ENCODE results near the gene ZSCAN4.
A peak's percentile ranks its signal among the peaks of the same experiment; 100 is the strongest.

ZSCAN4 gene, protein sequence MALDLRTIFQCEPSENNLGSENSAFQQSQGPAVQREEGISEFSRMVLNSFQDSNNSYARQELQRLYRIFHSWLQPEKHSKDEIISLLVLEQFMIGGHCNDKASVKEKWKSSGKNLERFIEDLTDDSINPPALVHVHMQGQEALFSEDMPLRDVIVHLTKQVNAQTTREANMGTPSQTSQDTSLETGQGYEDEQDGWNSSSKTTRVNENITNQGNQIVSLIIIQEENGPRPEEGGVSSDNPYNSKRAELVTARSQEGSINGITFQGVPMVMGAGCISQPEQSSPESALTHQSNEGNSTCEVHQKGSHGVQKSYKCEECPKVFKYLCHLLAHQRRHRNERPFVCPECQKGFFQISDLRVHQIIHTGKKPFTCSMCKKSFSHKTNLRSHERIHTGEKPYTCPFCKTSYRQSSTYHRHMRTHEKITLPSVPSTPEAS

DNA sequence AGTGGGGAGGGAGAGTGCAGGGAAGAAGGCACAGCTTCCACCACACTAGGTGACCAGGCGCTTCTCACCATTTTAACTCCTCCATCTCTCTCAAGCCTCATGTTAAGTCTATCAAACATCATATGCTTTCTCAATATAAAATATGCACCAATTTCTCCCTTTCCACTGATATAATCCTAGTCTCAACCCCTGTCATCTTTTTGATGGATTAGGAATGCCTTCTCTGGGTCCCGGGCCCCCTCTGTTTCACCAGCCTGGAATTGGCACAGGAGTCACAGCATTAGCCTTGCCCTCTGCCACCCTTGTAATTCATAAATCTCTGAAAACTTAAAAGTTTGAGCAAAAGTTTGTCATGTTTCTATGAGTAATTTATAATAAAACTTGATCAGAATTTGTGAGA lies at the start of gene ZSCAN4:
TSS of gene ZSCAN4 (plus strand) at position 301 of the 400 bp plus-strand sequence. CDS start 7,211 bp downstream, outside the sequence.
- no peaks in the 10 kb centered on the region; the same call in 1 of the 2 replicates for H3K9me3 ChIP-seq (ENCODE audit: control insufficient read depth, insufficient read depth, low read length)
- no CpG with 5 or more reads among the region's 2 CpGs for WGBS (ENCODE audit: insufficient coverage, insufficient read length)

GRCh38 chr19:57620673-57621348 lies 47.9 kb upstream of the ZSCAN4 start:
- DNase-seq (ENCODE audit: low read depth, low spot score): no peak

More for the DNA sequence above, at the start of gene ZSCAN4:
- no peaks in the 10 kb centered on the region for H3K36me3 ChIP-seq (ENCODE audit: control insufficient read depth, insufficient read depth, low read length)
- DNase-seq (ENCODE audit: low read depth, low spot score): no peak
- no peaks in the 10 kb centered on the region for H3K27me3 ChIP-seq (ENCODE audit: control insufficient read depth, insufficient read depth, low read length)
- H3K4me1 ChIP-seq (ENCODE audit: control insufficient read depth, insufficient read depth, low read length): peaks cover 1% of the 10 kb centered on the region; the same call in 1 of the 2 replicates
- H3K27ac ChIP-seq (ENCODE audit: low read length): no peak within 1 kb of the TSS
- no peak within 1 kb of the TSS for H3K4me3 ChIP-seq (ENCODE audit: low read length)

DNA sequence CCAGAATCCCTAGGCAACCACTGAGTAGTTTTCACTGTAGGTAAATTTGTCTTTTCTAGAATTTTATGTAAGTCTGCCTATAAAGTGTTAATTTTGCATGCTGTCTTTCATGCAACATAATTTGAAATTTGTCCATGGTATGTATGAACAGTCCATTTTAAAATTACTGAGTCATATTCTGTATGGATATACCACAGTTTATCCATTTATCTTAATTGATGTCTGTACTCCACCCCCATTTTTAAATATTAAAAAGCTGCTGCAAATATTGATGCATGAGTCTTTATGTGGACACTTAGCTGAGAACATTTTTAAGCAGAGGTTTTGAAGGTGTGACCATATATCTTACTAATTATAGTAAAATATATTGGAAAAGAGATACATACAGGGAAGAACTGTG lies 45.6 kb upstream of the ZSCAN4 start:
- Histone ChIP-seq H3K27ac (ENCODE audit: low read length) (no peak overlapping the region), H3K4me3 (ENCODE audit: low read length) (no peak overlapping the region), H3K9me3 (ENCODE audit: control insufficient read depth, insufficient read depth, low read length) (peaks cover 33% of the 10 kb centered on the region), H3K36me3 (ENCODE audit: control insufficient read depth, insufficient read depth, low read length) (peaks cover 42% of the 10 kb centered on the region), H3K27me3 (ENCODE audit: control insufficient read depth, insufficient read depth, low read length) (no peaks in the 10 kb centered on the region), H3K4me1 (ENCODE audit: control insufficient read depth, insufficient read depth, low read length) (no peaks in the 10 kb centered on the region)
- DNase-seq (ENCODE audit: low read depth, low spot score): no peak

More at GRCh38 chr19:57620673-57621348, 47.9 kb upstream of the ZSCAN4 start:
- no peak overlapping the region for H3K27ac ChIP-seq (ENCODE audit: low read length)
- no CpG with 5 or more reads among the region's 10 CpGs for WGBS (ENCODE audit: insufficient coverage, insufficient read length)
- no peak overlapping the region for H3K4me3 ChIP-seq (ENCODE audit: low read length)
- no peaks in the 10 kb centered on the region for H3K27me3 ChIP-seq (ENCODE audit: control insufficient read depth, insufficient read depth, low read length)
- peaks cover 40% of the 10 kb centered on the region for H3K9me3 ChIP-seq (ENCODE audit: control insufficient read depth, insufficient read depth, low read length)
- no peaks in the 10 kb centered on the region for H3K4me1 ChIP-seq (ENCODE audit: control insufficient read depth, insufficient read depth, low read length)
- H3K36me3 ChIP-seq (ENCODE audit: control insufficient read depth, insufficient read depth, low read length): peaks cover 61% of the 10 kb centered on the region

DNA sequence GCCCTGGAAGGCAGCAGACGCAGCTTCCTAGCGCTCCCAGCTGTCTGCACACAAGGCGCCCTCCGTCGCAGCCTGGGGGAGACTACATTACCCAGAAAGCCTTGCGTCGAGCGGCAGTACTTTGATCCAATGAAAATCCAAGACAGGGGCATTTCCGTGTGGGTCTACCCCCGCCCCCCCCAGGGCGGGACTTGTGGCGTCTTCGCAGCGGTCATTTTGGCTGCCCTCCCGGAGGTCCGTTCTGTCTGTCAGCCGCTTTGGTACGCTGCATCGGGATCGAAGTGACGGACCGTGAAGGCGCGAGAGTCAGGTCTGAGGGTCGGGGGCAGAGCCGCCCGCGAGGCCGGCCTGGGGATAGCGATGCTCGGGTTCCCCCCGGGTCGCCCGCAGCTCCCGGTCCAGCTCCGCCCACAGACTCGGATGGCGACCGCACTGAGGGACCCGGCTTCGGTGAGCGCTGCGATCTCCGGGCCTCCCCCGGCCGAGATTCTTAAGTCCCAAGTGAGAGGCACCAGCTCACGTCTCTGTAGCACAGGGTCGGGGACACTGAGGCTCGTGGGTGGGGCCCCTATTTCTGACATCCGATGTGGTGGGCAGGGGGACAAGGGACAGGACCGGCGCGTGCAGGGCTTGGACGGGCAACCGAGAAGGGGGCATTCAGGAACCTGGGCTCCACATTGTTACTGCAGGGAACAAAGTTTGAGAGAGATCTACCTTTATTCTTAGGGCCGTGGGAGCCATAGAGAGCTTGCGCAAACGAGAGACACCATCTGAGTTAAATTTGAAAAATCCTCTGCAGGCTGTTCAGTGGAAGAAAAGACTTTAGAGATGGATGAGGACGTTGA lies 35.5 kb upstream of the ZSCAN4 start, which contains the start of gene ZNF211:
TSS of gene ZNF211 (plus strand) at position 182 of the 845 bp plus-strand sequence. CDS start at position 361, 179 bp downstream.
- Histone ChIP-seq H3K9me3 (ENCODE audit: control insufficient read depth, insufficient read depth, low read length) (no peaks in the 10 kb centered on the region), H3K27ac (ENCODE audit: low read length) (no peak within 1 kb of the TSS), H3K4me1 (ENCODE audit: control insufficient read depth, insufficient read depth, low read length) (no peaks in the 10 kb centered on the region), H3K27me3 (ENCODE audit: control insufficient read depth, insufficient read depth, low read length) (no peaks in the 10 kb centered on the region), H3K36me3 (ENCODE audit: control insufficient read depth, insufficient read depth, low read length) (no peaks in the 10 kb centered on the region), H3K4me3 (ENCODE audit: low read length) (peak within 1 kb of the TSS; percentile 81)
- DNase-seq (ENCODE audit: low read depth, low spot score): peak; percentile 91
- WGBS (ENCODE audit: insufficient coverage, insufficient read length): no CpG with 5 or more reads among the region's 59 CpGs

GRCh38 chr19:57633832-57634131 lies 35.0 kb upstream of the ZSCAN4 start:
- no CpG with 5 or more reads among the region's 6 CpGs for WGBS (ENCODE audit: insufficient coverage, insufficient read length)
- Histone ChIP-seq H3K27ac (ENCODE audit: low read length) (no peak overlapping the region), H3K27me3 (ENCODE audit: control insufficient read depth, insufficient read depth, low read length) (no peaks in the 10 kb centered on the region), H3K4me3 (ENCODE audit: low read length) (peak overlapping the region; percentile 81; the same call in 1 of the 2 replicates), H3K9me3 (ENCODE audit: control insufficient read depth, insufficient read depth, low read length) (no peaks in the 10 kb centered on the region), H3K4me1 (ENCODE audit: control insufficient read depth, insufficient read depth, low read length) (no peaks in the 10 kb centered on the region), H3K36me3 (ENCODE audit: control insufficient read depth, insufficient read depth, low read length) (no peaks in the 10 kb centered on the region)
- no peak for DNase-seq (ENCODE audit: low read depth, low spot score)

- peaks cover 19% of the 10 kb centered on the region; the same call in 1 of the 2 replicates for H3K36me3 ChIP-seq (ENCODE audit: control insufficient read depth, insufficient read depth, low read length)
- 0 out of 2 replicates have a peak, but pooled peaks cover 2% of the 10 kb centered on the region for H3K9me3 ChIP-seq (ENCODE audit: control insufficient read depth, insufficient read depth, low read length)
- no peak for DNase-seq (ENCODE audit: low read depth, low spot score)
- WGBS (ENCODE audit: insufficient coverage, insufficient read length): no CpG with 5 or more reads among the region's 4 CpGs
- no peaks in the 10 kb centered on the region for H3K27me3 ChIP-seq (ENCODE audit: control insufficient read depth, insufficient read depth, low read length)
- no peaks in the 10 kb centered on the region for H3K4me1 ChIP-seq (ENCODE audit: control insufficient read depth, insufficient read depth, low read length)
- no peak overlapping the region for H3K4me3 ChIP-seq (ENCODE audit: low read length)
- no peak overlapping the region for H3K27ac ChIP-seq (ENCODE audit: low read length)
Observed at GRCh38 chr19:57637379-57637778, 31.4 kb upstream of the ZSCAN4 start.

- Histone ChIP-seq H3K4me3 (ENCODE audit: low read length) (no peak overlapping the region), H3K36me3 (ENCODE audit: control insufficient read depth, insufficient read depth, low read length) (peaks cover 20% of the 10 kb centered on the region; the same call in 1 of the 2 replicates), H3K27ac (ENCODE audit: low read length) (no peak overlapping the region), H3K27me3 (ENCODE audit: control insufficient read depth, insufficient read depth, low read length) (no peaks in the 10 kb centered on the region), H3K4me1 (ENCODE audit: control insufficient read depth, insufficient read depth, low read length) (no peaks in the 10 kb centered on the region), H3K9me3 (ENCODE audit: control insufficient read depth, insufficient read depth, low read length) (0 out of 2 replicates have a peak, but pooled peaks cover 2% of the 10 kb centered on the region)
- DNase-seq (ENCODE audit: low read depth, low spot score): no peak
- WGBS (ENCODE audit: insufficient coverage, insufficient read length): no CpG with 5 or more reads among the region's 4 CpGs
Observed at GRCh38 chr19:57641715-57642234, 27.0 kb upstream of the ZSCAN4 start.

DNA sequence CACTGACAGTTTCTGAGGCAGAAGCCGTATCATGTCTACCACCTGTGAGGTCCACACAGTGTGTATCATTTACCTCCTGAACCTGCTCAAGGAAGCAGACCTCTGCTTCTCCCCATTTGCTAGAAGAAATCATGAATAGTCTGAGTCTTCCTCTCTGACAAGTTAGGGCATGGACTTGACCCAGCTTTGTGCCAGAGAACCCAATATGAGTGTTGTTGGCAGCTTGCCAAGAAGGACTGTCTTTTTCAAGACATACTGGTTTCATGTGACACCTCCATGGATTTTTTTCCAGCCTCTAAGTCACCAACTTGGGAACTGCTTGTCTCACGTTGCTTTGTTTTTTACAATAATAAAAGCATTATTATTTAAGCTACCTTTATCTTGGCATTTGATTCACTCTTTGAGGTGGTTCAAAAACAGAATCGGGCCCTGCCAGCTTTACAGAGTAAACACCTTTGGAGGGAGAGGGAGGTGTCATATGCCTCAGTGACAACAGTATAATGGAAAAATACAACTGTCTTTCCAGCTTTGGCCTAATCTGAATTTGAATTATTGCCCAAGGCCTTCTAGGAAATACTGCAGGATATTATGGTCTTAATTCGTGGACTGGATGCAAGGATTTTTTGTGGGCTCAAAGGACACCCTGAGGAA lies 26.2 kb upstream of the ZSCAN4 start:
- Histone ChIP-seq H3K27ac (ENCODE audit: low read length) (no peak overlapping the region), H3K4me1 (ENCODE audit: control insufficient read depth, insufficient read depth, low read length) (no peaks in the 10 kb centered on the region), H3K4me3 (ENCODE audit: low read length) (no peak overlapping the region), H3K27me3 (ENCODE audit: control insufficient read depth, insufficient read depth, low read length) (no peaks in the 10 kb centered on the region), H3K9me3 (ENCODE audit: control insufficient read depth, insufficient read depth, low read length) (0 out of 2 replicates have a peak, but pooled peaks cover 2% of the 10 kb centered on the region), H3K36me3 (ENCODE audit: control insufficient read depth, insufficient read depth, low read length) (peaks cover 20% of the 10 kb centered on the region; the same call in 1 of the 2 replicates)
- no CpG with 5 or more reads among the region's 4 CpGs for WGBS (ENCODE audit: insufficient coverage, insufficient read length)
- DNase-seq (ENCODE audit: low read depth, low spot score): no peak

- peaks cover 20% of the 10 kb centered on the region; the same call in 1 of the 2 replicates for H3K36me3 ChIP-seq (ENCODE audit: control insufficient read depth, insufficient read depth, low read length)
- no peaks in the 10 kb centered on the region for H3K4me1 ChIP-seq (ENCODE audit: control insufficient read depth, insufficient read depth, low read length)
- H3K4me3 ChIP-seq (ENCODE audit: low read length): no peak overlapping the region
- H3K9me3 ChIP-seq (ENCODE audit: control insufficient read depth, insufficient read depth, low read length): 0 out of 2 replicates have a peak, but pooled peaks cover 2% of the 10 kb centered on the region
- no peak overlapping the region for H3K27ac ChIP-seq (ENCODE audit: low read length)
- no peaks in the 10 kb centered on the region for H3K27me3 ChIP-seq (ENCODE audit: control insufficient read depth, insufficient read depth, low read length)
- no peak for DNase-seq (ENCODE audit: low read depth, low spot score)
Observed at GRCh38 chr19:57643734-57644133, 25.0 kb upstream of the ZSCAN4 start.
